Measurements from ENCODE around the gene SLC26A11. TPM values are rescaled to one million over a fixed set of nuclear protein-coding genes. Genes with fewer than 3 reads are reported as not detected.

The SLC26A11 gene
- total and polyA plus RNA-seq, 12 donors: 14.0 to 101 (median 50.5) TPM

- Histone ChIP-seq H3K27me3 (no peaks in the 10 kb centered on the region), H3K9me3 (replicated peaks in 1 of 3) (no peaks in the 10 kb centered on the region), H3K36me3 (replicated peaks in 1 of 2) (no peaks in the 10 kb centered on the region), H3K27ac (no peak overlapping the region), H3K4me3 (no peak overlapping the region), H3K4me1 (replicated peaks in 1 of 2) (no peaks in the 10 kb centered on the region)
- WGBS, 4 donors: 86 to 97% (median 88%) methylated on average over 9 to 14 of the region's 14 CpGs
- intact Hi-C loops (cut with DNase I): no loop called here
- peak in 1 of 7 donors; percentile 24 for DNase-seq
- TF ChIP-seq POLR2A (IDR thresholded peaks at IDR 0.05) (no peak), CTCF (IDR thresholded peaks at IDR 0.05) (no peak)
Observed at GRCh38 chr17:80195141-80195540, 25.1 kb upstream of the SLC26A11 start.

- intact Hi-C loops (cut with DNase I): no loop called here
- H3K9me3 ChIP-seq (replicated peaks in 1 of 3): no peaks in the 10 kb centered on the region
- TF ChIP-seq POLR2A (IDR thresholded peaks at IDR 0.05): no peak
- peak; percentile 63 to 88 (median 84) for TF ChIP-seq CTCF (IDR thresholded peaks at IDR 0.05)
- 45 to 56% (median 54%) methylated on average over 13 to 27 of the region's 27 CpGs for WGBS, 4 donors
- DNase-seq: peak in 6 of 7 donors; percentile 39 to 70 (median 56)
- no peaks in the 10 kb centered on the region for H3K27me3 ChIP-seq
- no peaks in the 10 kb centered on the region for H3K4me1 ChIP-seq (replicated peaks in 1 of 2)
- H3K4me3 ChIP-seq: no peak overlapping the region
- peak overlapping the region in 1 of 5 donors; percentile 1 for H3K27ac ChIP-seq
- H3K36me3 ChIP-seq (replicated peaks in 1 of 2): no peaks in the 10 kb centered on the region
Observed at GRCh38 chr17:80195671-80196529, 24.3 kb upstream of the SLC26A11 start.

GRCh38 chr17:80196652-80197051 is 23.6 kb upstream of the SLC26A11 start:
- intact Hi-C loops (cut with DNase I): no loop called here
- H3K27ac ChIP-seq: no peak overlapping the region
- 89 to 95% (median 94%) methylated on average over 6 to 7 of the region's 7 CpGs for WGBS, 4 donors

More at GRCh38 chr17:80196652-80197051, 23.6 kb upstream of the SLC26A11 start:
- TF ChIP-seq POLR2A (IDR thresholded peaks at IDR 0.05) (no peak), CTCF (IDR thresholded peaks at IDR 0.05) (no peak)
- Histone ChIP-seq H3K9me3 (replicated peaks in 1 of 3) (no peaks in the 10 kb centered on the region), H3K36me3 (replicated peaks in 1 of 2) (no peaks in the 10 kb centered on the region), H3K27me3 (no peaks in the 10 kb centered on the region), H3K4me1 (replicated peaks in 1 of 2) (no peaks in the 10 kb centered on the region), H3K4me3 (no peak overlapping the region)
- DNase-seq: no peak
